GM19238 (cell line): Measurements from ENCODE around the gene STX10.

ENCODE experiments used
- DNase-seq: peaks from one replicate; pipeline ENCODE4 v3.0.0; 2011; ENCODE audit warnings: low spot score; ENCODE audit not compliant: insufficient read length

STX10 gene

DNA sequence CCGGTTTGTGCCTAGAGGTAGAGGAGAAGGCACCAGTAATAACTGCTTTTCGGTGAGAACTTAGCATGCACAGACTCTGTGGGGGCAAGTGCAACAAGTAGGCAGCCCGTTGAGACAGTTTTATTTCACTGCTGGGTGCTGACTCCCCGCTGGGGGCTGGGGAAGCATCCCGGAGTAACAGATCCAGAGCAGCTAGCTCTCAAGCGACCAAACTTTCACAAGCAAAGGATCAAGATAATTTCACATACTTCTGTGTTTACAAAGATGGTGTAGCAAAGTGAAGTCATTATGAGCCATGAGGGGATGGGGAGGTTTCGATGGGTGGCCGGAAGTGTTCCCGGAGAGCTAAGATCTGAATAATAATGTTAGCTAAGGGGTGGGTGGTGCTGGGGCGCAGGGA lies 29.4 kb downstream of the STX10 start:
- no peak for DNase-seq

DNA sequence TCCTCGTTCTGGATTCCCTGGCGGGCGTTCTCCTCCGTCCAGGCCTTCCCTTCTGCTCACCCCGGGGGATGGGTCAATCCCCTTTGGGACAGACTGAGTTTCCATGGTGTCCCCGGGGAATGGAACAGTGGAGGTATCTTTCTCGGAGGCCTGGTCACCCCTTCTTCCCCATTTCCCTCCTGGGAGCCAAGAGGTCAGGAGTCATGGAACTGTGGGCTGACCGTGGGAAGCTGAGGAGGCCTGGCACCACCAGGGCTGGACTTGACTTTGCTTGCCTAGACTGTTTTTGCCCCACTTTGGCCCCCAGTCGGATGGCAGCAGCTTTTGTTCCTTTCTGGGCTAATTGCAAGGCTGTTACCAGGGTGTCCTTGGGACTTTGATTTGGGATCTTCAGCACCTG lies 30.1 kb downstream of the STX10 start:
- no peak for DNase-seq

DNA sequence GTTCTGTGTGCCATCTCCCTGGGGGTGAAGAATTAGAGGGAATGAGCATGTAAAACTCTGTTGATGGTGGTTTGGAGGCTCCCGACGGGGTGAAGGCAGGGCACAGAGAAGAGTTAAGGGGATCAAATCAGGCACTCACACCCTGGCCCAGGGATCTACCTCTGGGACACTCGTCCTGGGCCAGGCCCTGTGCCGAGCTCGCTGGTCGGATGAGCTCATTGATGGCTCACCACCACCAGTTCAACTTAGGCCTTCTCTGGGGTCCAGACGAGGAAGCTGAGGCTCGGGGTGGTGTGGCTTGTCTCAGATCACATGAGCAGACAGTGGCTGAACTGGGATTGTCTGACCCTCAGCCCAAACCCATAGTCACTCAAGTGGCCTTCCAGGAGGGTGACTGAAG lies 30.5 kb downstream of the STX10 start:
- DNase-seq = no peak

DNA sequence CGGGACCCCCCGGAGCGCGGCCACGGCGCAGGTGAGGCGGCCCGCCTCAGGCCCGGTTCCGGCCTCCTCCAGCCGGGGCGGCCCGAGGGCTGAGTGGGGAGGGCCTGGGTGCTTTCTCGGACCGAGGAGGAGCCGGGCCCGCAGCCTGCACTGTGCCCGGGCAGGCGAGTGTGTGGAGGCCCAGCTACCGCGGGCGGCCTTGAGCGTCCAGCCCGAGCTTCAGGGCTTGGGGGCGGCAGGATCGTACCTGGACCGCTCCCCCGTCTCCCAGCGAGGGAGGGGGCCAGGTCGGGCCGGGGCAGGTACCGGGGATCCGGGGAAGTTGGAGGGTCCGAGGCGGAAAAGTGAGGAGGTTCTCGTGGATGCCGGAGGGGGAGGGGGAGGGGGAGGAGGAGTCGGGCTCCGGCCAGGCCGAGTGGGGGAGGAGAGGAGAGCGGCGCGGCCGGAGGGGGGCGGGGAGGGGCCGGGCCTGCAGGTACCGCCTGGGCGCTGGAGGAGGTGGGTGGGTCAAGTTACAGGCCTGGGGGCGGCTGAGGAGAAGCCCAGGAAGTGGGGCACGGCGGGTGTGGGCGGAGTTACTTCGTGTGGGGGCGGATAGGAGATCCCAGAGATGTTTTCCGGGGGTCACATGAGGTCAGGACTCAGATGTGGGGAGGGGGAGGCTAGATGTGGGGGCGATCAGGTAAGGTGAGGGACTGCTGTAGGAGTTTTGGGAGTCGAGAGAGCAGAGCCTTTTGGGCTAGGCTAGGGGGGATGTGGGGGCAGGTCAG lies 31.6 kb downstream of the STX10 start:
- peak; percentile 71 for DNase-seq

DNA sequence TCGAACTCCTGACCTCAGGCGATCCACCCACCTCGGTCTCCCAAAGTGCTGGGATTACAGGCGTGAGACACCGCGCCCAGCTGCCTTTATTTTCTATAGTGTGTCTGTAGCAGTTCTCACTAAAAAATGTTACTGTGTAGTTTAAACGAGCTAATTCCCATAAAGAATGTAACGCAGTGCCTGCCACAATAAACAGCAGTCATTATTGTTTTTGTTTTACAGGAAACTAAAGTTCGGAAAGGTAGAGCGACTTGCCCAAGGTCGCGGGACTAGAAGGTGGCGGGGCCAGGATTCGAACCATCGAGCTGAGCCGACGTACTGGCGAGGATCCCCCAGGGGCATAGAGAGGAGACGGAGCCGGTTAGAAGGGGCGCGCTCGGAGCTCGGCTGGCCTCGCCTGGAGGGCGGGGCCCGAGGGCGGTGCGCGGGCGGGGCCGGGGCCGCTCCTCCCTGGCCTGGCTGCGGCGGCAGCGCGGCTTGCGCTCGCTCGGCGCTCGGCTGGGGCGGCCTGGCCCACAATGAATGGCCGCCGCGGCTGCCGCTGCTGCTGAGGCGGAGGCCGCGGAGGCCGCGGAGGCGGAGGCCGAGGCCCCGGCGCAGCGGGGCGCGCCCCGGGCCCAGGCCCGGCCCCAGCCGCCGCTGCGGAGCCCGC lies 32.3 kb downstream of the STX10 start, which contains the start of gene NACC1:
TSS of gene NACC1 (plus strand) at position 493 of the 652 bp plus-strand sequence. CDS start 16,944 bp downstream, outside the sequence.
- DNase-seq = peak; percentile 98

DNA sequence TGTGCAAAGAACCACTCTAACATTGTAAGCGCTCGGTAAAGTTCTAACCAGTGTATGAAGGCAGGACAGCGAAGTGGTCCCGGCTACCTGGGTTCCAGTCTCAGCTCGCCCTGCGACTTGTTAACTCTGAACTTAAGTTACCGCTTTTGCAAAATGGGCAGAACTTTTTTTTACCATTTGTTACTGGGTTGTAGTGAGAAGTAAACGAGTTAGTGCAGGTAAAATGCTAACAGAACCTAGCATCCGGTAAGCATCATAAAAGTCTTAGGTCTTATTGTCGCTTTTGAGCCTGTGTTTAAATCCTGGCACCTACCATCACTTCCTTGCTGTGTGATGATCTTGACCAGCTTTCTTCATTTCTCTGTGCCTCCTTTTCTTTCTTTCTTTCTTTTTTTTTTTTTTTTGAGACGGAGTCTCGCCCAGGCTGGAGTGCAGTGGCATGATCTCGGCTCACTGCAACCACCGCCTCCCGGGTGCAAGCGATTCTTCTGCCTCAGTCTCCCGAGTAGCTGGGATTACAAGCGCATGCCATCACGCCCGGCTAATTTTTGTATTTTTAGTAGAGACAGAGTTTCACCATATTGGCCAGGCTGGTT lies 32.9 kb downstream of the STX10 start:
- DNase-seq = no peak

DNA sequence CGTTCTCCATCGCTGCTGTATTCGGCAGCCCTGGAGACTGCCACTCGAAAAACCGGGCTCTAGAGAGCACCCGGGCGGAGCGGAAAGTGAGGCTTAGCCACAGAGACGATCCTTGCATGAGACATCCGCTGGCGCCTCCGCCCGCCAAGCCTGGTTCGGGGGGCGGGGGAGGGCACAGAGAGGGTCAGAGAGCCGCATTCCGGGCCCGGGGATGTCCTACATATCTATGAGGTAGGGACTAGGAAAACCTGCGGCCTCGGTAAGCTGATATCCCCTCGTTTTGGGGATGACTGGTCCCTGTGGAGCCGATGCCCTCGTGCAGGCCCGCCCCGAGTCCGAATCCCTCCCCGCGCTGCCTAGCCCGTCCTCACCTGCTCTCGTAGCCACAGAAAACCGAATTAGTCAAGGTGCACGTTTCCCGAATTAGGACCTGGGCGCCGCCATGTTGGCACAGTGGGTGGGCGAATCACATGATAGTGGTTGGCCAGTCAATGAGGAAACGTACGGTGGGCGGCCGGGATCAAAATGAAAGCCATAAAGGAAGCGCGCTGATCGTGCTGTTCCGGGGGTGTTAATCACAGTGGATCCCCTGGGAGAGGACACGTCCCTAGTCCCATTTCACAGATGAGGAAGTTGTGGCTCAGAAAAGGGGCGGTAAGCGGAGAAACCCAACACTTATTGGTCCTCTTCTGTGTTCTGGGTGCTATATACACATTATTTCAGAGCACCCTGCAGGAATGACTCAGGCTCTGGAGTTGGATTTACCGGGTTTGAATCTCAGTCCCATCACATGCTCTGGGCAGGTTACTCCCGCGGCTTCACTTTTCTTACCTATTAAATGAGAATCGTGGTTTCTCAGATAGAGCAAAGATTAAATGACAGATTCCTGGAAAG lies 33.6 kb downstream of the STX10 start, which contains the start of gene TRMT1:
TSS of gene TRMT1 (minus strand) at position 459 of the 894 bp plus-strand sequence. CDS start at position 118, 341 bp downstream.
- DNase-seq = peak; percentile 96

DNA sequence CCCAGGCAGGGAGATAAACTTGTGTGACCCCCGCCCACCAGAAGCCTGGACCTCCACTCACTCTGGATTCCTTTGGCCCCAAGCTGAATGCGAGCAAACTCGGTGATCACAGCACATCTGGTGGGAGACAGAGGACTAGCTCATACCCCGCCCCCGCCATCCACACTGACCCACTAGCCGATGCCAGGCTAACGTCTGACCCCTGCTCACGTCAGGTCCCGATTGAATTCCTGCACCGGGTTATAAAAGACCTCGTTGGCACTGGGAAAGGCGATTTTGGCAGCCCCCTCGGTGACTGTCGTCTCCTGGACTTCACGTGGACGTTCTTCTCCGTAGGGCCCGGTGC lies 34.3 kb downstream of the STX10 start:
- DNase-seq = no peak

DNA sequence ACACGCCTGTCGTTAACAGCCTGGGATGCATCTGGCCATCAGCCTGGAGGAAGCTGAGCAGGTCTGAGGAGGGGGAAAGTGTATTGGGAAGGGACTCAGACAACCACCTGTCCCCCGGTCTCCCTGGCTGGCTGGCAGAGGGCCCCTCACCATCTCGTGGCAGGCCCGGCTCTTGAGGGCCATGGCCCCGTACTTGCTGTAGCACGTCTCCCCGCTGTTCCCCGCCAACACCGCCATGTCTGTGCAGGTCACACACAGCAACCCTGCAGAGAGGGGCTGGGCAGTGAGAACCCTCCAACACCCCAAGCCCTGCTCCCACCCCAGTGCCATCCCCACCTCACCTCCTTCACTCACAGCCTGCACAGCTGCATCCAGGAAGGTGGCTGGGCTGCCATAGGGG lies 37.6 kb downstream of the STX10 start:
- DNase-seq = no peak

DNA sequence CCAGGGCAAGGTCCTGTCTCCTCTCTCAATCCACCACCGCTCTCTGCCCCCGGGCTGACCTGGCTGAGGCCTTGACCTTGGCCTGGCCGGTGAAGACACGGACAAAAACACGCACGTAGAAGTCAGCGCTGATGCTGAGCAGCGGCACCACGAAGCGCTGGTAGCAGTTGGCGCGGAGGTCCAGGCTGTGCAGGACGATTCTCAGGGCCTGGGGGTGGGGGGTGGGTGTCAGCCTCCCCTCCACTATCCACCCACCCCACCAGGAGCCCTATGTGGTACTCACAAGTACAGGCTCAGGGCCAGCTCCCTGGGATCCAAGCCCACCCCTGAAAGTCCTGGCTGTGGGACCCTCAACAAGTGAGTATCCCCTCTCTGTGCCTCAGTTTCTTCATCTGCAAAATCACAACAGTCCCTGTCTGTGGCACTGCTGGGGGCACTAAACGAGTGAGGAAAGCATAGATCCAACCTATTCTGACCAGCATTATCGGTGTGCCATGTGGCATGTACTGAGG lies 40.0 kb downstream of the STX10 start:
- no peak for DNase-seq

DNA sequence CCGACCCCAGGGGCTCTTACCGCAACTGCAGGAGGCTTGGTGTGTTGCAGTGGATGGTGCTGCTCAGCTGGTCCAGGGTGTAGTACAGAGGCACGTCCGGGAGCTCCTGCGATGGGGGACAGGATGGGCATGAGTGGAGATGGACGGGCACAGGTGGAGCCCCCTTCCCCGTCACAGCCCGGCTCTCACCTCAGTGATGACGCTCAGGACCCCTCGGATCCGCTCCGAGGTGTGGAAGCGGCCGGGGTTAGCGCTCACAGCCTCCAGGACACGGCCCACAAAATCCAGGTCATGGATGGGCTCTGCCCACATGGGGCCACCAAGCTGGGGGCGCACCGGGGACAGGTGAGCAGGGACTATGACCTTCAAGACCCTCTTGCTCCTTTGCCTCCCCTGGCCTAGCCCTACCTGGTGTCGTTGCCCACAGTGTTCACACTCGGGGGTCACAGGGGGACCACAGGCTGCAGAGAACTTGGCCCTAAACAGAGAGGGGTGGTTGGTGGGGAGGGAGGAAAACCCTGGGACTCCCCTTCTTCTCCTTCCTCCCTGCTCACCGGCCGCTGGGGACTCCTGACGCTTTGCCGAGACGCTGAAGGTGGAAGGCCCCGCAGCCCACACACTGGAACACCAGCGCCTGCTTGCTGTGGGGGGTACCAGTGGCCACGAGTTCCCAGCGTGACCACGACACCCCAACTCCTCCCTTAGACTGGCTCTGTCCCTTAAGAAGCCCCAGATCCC lies 40.6 kb downstream of the STX10 start:
- no peak for DNase-seq

DNA sequence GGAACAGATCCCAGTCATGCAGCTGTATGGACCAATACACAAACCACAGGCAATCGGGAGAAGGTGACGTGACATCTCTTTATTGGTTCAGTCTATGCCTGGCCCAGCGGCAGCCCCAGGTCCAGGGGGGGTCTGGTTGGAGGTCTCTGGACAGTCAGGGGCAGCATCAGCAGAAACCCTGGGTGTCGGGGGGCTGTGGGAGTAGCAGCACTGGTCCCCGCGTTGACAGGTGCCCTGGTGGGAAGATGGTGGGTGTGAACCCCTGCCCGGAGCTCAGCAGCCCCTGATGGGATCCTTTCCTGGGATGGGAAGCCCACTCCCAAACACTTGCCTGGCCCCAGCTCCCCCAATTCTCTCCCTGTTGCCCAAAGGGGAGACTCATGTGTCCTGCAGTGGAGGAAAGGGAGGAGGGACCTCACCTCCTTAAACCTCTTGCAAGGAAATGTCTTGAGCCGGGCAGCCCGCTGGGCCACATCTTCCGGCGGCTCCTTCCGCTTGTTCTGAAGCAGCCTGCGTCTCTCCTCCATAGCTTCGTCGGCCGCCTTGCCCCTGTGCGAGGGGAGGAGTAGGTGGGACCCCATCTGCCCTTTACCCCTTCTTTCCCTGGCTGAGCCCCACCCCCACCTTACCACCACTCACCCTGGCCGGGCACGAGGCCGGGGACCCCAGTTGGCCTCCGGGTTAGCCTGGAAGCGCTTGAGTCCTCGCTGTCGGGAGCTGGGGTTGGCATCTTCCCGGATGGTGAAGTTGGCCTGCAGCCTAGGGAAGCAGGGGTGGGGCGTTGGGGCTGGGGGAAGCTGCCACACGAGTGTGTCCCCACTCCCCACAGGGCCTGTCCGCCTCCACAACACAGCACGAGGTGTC lies 45.1 kb downstream of the STX10 start:
- DNase-seq = no peak

DNA sequence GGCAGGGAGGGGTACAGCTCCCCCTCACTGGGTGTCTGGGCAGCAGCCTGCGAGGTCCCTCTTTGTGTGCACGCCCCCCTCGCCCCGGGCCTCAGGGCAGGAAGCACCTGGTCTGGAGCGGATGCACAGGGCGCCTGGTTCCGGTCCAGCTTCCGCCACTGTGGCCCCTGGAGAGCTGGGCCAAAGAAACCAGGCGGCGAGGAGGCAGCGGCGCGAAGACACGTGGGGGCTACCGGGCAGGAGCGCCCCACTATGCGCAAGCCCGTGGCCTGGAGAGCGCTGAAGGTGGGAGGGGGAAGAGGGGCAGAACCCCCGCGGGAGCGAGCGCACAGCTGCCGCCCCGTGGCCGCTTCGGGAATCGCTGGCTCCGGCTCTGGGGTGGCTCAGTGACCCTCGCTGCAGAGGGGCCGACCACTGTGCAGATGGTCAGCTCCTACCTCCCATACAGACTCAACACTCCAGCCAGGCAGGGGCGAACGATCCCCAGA lies 45.8 kb downstream of the STX10 start:
- peak; percentile 83 for DNase-seq

DNA sequence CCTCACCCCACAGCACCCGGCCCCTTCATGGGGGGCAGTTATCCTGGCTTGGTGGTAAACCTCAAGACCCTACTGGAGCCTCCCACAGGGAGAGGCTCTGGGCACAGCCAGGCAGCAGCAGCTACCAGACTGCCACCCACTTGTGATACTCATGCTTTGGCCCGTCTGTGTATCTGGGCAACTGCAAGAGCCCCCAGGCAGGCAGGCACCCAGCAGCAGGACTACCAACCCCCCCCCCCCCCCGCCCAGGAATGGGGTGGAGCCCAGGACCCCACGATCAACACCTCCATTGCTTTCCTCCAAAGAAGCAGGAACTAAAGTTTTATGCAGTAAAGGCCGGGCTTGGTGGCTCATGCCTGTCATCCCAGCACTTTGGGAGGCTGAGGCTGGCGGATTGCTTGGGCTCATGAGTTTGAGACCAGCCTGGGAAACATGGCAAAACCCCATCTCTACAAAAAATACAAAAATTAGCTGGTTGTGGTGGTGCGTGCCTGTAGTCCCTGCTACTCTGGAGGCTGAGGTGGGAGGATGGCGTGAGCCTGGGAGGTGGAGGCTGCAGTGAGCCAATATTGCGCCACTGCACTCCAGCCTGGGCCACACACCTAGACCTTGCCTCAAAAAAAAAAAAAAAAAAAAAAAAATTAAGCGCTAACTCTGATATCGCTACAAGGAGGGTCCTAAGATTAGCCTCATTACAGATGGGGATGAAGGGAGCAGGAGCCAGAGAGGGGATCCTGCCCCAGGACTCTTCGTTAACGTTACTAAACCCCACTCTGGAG lies 46.4 kb downstream of the STX10 start:
- DNase-seq = no peak

DNA sequence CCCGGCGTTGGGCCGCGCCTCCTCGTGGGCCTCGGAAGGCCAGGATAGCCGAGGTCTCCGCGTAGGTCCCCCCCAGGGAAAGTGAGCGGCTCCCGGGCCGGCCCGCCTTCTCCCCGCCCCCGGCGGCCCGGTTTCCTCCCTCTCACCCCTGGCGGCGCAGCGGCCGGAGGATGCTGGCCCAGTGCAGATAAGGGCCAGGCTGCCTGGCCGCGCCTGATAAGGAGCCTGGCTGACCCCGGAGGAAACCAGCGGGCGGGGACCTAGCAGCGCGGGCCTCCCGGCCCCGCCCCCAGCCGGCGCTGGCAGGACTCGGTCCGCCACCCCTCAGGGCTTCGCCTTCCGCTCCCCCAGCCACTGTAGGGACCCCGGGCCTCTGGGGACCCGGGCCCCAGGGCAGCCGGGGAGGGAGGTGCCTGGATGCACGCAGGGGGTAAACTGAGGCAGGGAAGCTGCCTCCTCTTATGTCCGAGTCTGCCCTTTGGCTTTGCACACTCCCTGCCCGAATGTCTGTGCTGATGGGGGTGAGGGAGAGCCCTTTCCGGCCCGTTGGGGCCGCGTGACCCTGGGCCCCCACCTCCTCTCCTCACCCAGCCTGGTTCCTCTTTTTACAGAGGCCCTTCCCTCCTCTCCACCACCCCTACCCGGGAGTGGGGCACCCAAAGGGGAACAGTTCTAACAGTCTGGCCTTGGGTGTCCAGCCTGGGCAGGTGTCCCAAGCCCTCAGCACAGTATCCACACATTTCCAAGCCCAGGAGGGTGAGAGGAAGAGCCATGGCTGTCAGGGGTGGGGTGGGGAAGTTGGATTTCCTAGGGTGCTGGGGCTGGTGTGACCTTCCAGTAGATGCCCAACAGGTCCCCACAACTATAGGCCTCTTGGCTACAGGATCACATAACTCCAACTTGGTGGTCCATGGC lies 47.3 kb downstream of the STX10 start, which contains the start of gene LYL1:
TSS of gene LYL1 (minus strand) at position 193 of the 915 bp plus-strand sequence. CDS start 1,687 bp downstream, outside the sequence.
- DNase-seq = peak; percentile 74

DNA sequence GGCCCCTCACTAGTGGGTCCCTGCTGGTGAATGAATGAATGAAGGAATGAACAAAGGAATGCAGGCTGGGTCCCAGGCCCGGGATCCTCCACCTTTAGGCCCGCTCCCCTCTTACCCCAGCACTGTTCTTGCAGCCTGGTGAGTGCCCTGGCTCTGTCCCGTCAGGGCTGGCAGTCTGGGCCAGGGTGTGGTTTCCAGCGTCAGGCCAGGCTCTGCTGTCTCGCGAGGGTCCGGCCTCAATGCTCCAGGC lies 47.8 kb downstream of the STX10 start:
- DNase-seq = no peak

DNA sequence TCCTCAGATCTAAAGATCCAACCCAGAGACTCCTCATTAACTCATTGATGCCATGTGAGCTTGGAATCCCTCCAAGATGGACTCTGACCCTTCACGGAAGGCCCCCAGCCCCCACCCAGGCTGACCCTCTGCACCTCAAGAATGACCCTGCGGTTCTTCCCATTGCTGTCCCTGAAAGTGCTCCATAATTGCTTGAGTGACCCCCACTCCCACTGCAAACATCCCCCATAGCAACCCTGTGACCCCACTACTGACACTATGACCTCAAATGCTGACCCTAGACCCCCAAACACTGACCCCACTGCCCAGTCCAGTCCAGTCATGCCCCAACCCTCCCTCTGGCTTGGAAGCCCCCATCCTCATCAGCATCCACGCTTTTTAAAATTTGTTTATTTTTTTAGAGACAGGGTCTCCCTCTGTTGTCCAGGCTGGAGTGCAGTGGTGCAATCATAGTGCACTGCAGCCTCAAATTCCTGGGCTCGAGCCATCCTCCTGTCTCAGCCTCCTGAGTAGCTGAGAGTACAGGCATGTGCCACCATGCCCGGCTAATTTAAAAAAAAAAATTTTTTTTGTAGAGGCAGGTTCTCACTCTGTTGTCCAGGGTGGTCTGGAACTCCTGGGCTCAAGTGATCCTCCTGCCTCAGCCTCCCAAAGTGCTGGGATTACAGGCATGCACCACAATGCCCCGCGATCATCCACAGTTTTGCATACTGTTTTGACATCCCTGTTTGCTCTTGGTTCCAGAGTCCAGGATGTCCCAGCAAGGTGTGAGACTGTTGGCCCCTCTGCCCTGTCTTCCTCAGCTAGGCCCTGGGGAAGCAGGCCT lies 48.4 kb downstream of the STX10 start:
- no peak for DNase-seq
